HFFc6 (cell line): ENCODE data around the gene TMEM178B. TPM values are rescaled to one million over a fixed set of nuclear protein-coding genes. Genes with fewer than 3 reads are reported as not detected.

ENCODE experiments used
- DNase-seq: peaks from one replicate; pipeline ENCODE4 v3.0.0-alpha.2; 2018
- H3K27ac Mint-ChIP-seq: 2 replicates; pipeline ENCODE4 v1.8.0; 2020; ENCODE audit warnings: mild to moderate bottlenecking, mixed read lengths
- H3K27me3 Mint-ChIP-seq: 2 replicates; pipeline ENCODE4 v1.8.0; 2021; ENCODE audit warnings: mild to moderate bottlenecking, moderate library complexity, mixed read lengths; ENCODE audit not compliant: insufficient read depth
- H3K36me3 Mint-ChIP-seq: 2 replicates; pipeline ENCODE4 v1.8.0; 2021; ENCODE audit warnings: low read depth, mixed read lengths
- H3K4me1 Mint-ChIP-seq: 2 replicates; pipeline ENCODE4 v1.8.0; 2020; ENCODE audit warnings: low read depth, mixed read lengths
- H3K4me3 Mint-ChIP-seq: 2 replicates; pipeline ENCODE4 v1.8.0; 2020; ENCODE audit warnings: mild to moderate bottlenecking, moderate library complexity, mixed read lengths
- H3K9me3 Mint-ChIP-seq: 2 replicates; pipeline ENCODE4 v1.8.0; 2020; ENCODE audit warnings: mild to moderate bottlenecking, mixed read lengths
- CTCF ChIP-seq: fragments of 200-600 bp; sonication (generic); IDR thresholded peaks from 2 replicates; pipeline ENCODE4 v1.5.0; 2021; ENCODE audit warnings: antibody characterized with exemption, mild to moderate bottlenecking
- total RNA-seq, 6 experiments: library from RNA; stranded (reverse); fragmentation: NEBNext Ultra II Directional; extraction: Animal tissue kit (Norgen Biotek cat#: 25700); gene quantifications; 2 replicates in 1 of 6; 3 replicates in 5 of 6; pipeline ENCODE4 v1.2.3, GENCODE V29; 2021

The TMEM178B gene
- total RNA-seq, 6 experiments from 2014 or later, result 2.8 to 8.4 (median 6.6) TPM

GRCh38 chr7:141228482-141228881, 154.6 kb downstream of the TMEM178B start:
- Mint-ChIP-seq H3K27ac (no peak overlapping the region), H3K4me3 (no peak overlapping the region), H3K9me3 (no peaks in the 10 kb centered on the region), H3K36me3 (no peaks in the 10 kb centered on the region), H3K4me1 (no peaks in the 10 kb centered on the region), H3K27me3 (no peaks in the 10 kb centered on the region)
- DNase-seq, result no peak
- TF ChIP-seq CTCF, result no peak

- DNase-seq, result peak; percentile 17
- TF ChIP-seq CTCF, result peak; percentile 68
- Mint-ChIP-seq H3K27ac (no peak overlapping the region), H3K27me3 (no peaks in the 10 kb centered on the region), H3K36me3 (no peaks in the 10 kb centered on the region), H3K4me1 (peaks cover 8% of the 10 kb centered on the region; the same call in 1 of the 2 replicates), H3K4me3 (no peak overlapping the region), H3K9me3 (no peaks in the 10 kb centered on the region; the same call in 1 of the 2 replicates)
Measured at GRCh38 chr7:141231018-141231792, 157.3 kb downstream of the TMEM178B start.

GRCh38 chr7:141232286-141233051, 158.6 kb downstream of the TMEM178B start:
- no peaks in the 10 kb centered on the region; the same call in 1 of the 2 replicates for H3K9me3 Mint-ChIP-seq
- TF ChIP-seq CTCF, result no peak
- H3K4me1 Mint-ChIP-seq, result peaks cover 8% of the 10 kb centered on the region; the same call in 1 of the 2 replicates
- no peaks in the 10 kb centered on the region for H3K36me3 Mint-ChIP-seq
- DNase-seq, result no peak
- H3K4me3 Mint-ChIP-seq, result no peak overlapping the region
- H3K27ac Mint-ChIP-seq, result no peak overlapping the region
- H3K27me3 Mint-ChIP-seq, result no peaks in the 10 kb centered on the region

- no peak overlapping the region for H3K4me3 Mint-ChIP-seq
- DNase-seq, result no peak
- H3K9me3 Mint-ChIP-seq, result no peaks in the 10 kb centered on the region; the same call in 1 of the 2 replicates
- H3K36me3 Mint-ChIP-seq, result no peaks in the 10 kb centered on the region
- no peaks in the 10 kb centered on the region for H3K27me3 Mint-ChIP-seq
- H3K4me1 Mint-ChIP-seq, result peaks cover 8% of the 10 kb centered on the region; the same call in 1 of the 2 replicates
- H3K27ac Mint-ChIP-seq, result no peak overlapping the region
- TF ChIP-seq CTCF, result no peak
Measured at GRCh38 chr7:141234335-141235105, 160.7 kb downstream of the TMEM178B start.

GRCh38 chr7:141235656-141236055, 161.8 kb downstream of the TMEM178B start:
- H3K27me3 Mint-ChIP-seq, result no peaks in the 10 kb centered on the region
- TF ChIP-seq CTCF, result no peak
- H3K36me3 Mint-ChIP-seq, result no peaks in the 10 kb centered on the region
- no peak overlapping the region for H3K27ac Mint-ChIP-seq
- no peak for DNase-seq
- H3K4me1 Mint-ChIP-seq, result peaks cover 8% of the 10 kb centered on the region; the same call in 1 of the 2 replicates
- no peak overlapping the region for H3K4me3 Mint-ChIP-seq
- no peaks in the 10 kb centered on the region; the same call in 1 of the 2 replicates for H3K9me3 Mint-ChIP-seq
